Transverse colon (tissue), 3 donors: ENCODE results near the gene FCGR2B.
"Not testable (repeated sequence)": the region's sequence is repeated elsewhere in the genome, so short reads cannot be mapped to it uniquely, and the experiment has no call there.

Experiments used
- POLR2A ChIP-seq: fragments of 450-650 bp; IDR thresholded peaks from one replicate; pipeline ENCODE4 v1.6.1; 2016; ENCODE audit warnings: antibody characterized with exemption, mild to moderate bottlenecking, moderate library complexity
- TF ChIP-seq, protein P1 (sequence below), 5 experiments: fragments of 200-600 bp in 3 of 5; fragments of 450-650 bp in 2 of 5; sonication (generic) in 3 of 5; IDR thresholded peaks; 1 replicate in 2 of 5; 2 replicates in 3 of 5; pipeline ENCODE4 v1.5.1; 2016 to 2017; ENCODE audit warnings: antibody characterized with exemption in 5 of 5, inconsistent platforms in 3 of 5, mild to moderate bottlenecking in 2 of 5, moderate library complexity in 1 of 5

DNA sequence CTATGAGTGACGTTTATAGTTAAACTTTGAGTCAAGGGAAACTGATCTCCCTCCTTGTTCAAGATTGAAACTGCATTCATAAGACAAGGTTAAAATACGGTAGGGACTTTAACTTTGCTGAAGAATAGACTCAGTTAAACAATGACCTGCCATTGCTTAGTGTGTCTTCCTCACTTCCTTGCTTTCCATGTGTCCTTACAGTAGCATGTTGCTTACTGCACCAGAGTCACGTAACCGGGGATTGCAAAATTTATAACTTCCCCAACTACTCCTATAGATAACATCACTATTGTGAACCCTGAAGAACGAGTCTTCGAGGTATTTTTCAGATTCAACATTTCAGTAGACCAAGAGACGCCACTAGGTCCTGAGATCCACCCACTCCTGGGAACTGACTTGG, 9.4 kb upstream of the FCGR2B start:
- TF ChIP-seq, protein P1, sequence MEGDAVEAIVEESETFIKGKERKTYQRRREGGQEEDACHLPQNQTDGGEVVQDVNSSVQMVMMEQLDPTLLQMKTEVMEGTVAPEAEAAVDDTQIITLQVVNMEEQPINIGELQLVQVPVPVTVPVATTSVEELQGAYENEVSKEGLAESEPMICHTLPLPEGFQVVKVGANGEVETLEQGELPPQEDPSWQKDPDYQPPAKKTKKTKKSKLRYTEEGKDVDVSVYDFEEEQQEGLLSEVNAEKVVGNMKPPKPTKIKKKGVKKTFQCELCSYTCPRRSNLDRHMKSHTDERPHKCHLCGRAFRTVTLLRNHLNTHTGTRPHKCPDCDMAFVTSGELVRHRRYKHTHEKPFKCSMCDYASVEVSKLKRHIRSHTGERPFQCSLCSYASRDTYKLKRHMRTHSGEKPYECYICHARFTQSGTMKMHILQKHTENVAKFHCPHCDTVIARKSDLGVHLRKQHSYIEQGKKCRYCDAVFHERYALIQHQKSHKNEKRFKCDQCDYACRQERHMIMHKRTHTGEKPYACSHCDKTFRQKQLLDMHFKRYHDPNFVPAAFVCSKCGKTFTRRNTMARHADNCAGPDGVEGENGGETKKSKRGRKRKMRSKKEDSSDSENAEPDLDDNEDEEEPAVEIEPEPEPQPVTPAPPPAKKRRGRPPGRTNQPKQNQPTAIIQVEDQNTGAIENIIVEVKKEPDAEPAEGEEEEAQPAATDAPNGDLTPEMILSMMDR (IDR thresholded peaks at IDR 0.05), result not testable (repeated sequence)
- TF ChIP-seq POLR2A, result not testable (repeated sequence)
